ENCODE measurements around the gene MAP4K1. TPM values are rescaled to one million over a fixed set of nuclear protein-coding genes. Genes with fewer than 3 reads are reported as not detected.
A peak's percentile ranks its signal among the peaks of the same experiment; 100 is the strongest.
"Not testable (repeated sequence)": the region's sequence is repeated elsewhere in the genome, so short reads cannot be mapped to it uniquely, and the experiment has no call there.

MAP4K1 gene
- polyA plus RNA-seq, 3 donors, result 19.8 to 41.3 (median 22.4) TPM

GRCh38 chr19:38561053-38561606, 56.6 kb downstream of the MAP4K1 start:
- Mint-ChIP-seq H3K27me3 (ENCODE audit: low read depth in 3 of 3) (peaks cover 34 to 36% (median 36%) of the 10 kb centered on the region in 3 donors), H3K36me3 (no peaks in the 10 kb centered on the region), H3K9me3 (peaks cover 0 to 8% (median 2%) of the 10 kb centered on the region in 7 donors), H3K4me3 (no peak overlapping the region), H3K27ac (peak overlapping the region in 1 of 7 donors; percentile 51), H3K4me1 (peaks cover 20% of the 10 kb centered on the region)
- Histone ChIP-seq H3K79me2 (ENCODE audit: insufficient read depth, low read length) (no peaks in the 10 kb centered on the region), H3K27me3 (ENCODE audit: control insufficient read depth in 2 of 2, insufficient read depth in 2 of 2, low read length in 2 of 2) (peaks cover 0 to 24% of the 10 kb centered on the region in 2 donors), H3K9me3 (replicated peaks in 1 of 2; ENCODE audit: control insufficient read depth in 1 of 2, insufficient read depth in 1 of 2, low read length in 2 of 2) (no peaks in the 10 kb centered on the region), H3K4me3 (replicated peaks in 1 of 3; ENCODE audit: low read depth in 2 of 3, low read length in 3 of 3) (no peak overlapping the region), H3K4me2 (replicated peaks; ENCODE audit: extremely low read depth, low read length, poor library complexity, severe bottlenecking) (no peak overlapping the region), H3K36me3 (replicated peaks in 1 of 2; ENCODE audit: control insufficient read depth in 1 of 2, insufficient read depth in 2 of 2, low read length in 2 of 2) (no peaks in the 10 kb centered on the region), H3K27ac (ENCODE audit: low read depth in 1 of 2, low read length in 2 of 2) (no peak overlapping the region), H3K4me1 (ENCODE audit: control insufficient read depth in 1 of 2, insufficient read depth in 2 of 2, low read length in 2 of 2) (peaks cover 24 to 34% of the 10 kb centered on the region in 2 donors), H2AFZ (ENCODE audit: insufficient read depth, low read depth, low read length, poor library complexity, severe bottlenecking) (no peak overlapping the region), H3K9ac (ENCODE audit: insufficient read depth, low read length, poor library complexity, severe bottlenecking) (no peak overlapping the region), H4K20me1 (ENCODE audit: insufficient read depth, low read length) (no peaks in the 10 kb centered on the region)
- intact Hi-C loops (cut with micrococcal nuclease), result no loop called here
- DNase-seq, result no peak
- no peak for TF ChIP-seq CTCF (IDR thresholded peaks at IDR 0.05)
- WGBS (ENCODE audit: insufficient coverage), result 93% methylated on average over 37 of the region's 42 CpGs

GRCh38 chr19:38559428-38560401, 58.0 kb downstream of the MAP4K1 start:
- no peaks in the 10 kb centered on the region for H3K36me3 ChIP-seq (replicated peaks in 1 of 2; ENCODE audit: control insufficient read depth in 1 of 2, insufficient read depth in 2 of 2, low read length in 2 of 2)
- H3K4me3 Mint-ChIP-seq, result peak overlapping the region in 1 of 2 donors; percentile 21

GRCh38 chr19:38558933-38559332, 58.8 kb downstream of the MAP4K1 start:
- H3K4me2 ChIP-seq (replicated peaks; ENCODE audit: extremely low read depth, low read length, poor library complexity, severe bottlenecking); H2AFZ ChIP-seq (ENCODE audit: insufficient read depth, low read depth, low read length, poor library complexity, severe bottlenecking); H3K9me3 ChIP-seq (replicated peaks in 1 of 2; ENCODE audit: control insufficient read depth in 1 of 2, insufficient read depth in 1 of 2, low read length in 2 of 2); H3K9ac ChIP-seq (ENCODE audit: insufficient read depth, low read length, poor library complexity, severe bottlenecking); H3K27me3 ChIP-seq (ENCODE audit: control insufficient read depth in 2 of 2, insufficient read depth in 2 of 2, low read length in 2 of 2); intact Hi-C loops (cut with micrococcal nuclease); H3K4me3 Mint-ChIP-seq; H3K36me3 Mint-ChIP-seq; H3K27ac ChIP-seq (ENCODE audit: low read depth in 1 of 2, low read length in 2 of 2); H3K9me3 Mint-ChIP-seq; H3K79me2 ChIP-seq (ENCODE audit: insufficient read depth, low read length); H3K27ac Mint-ChIP-seq; DNase-seq; H4K20me1 ChIP-seq (ENCODE audit: insufficient read depth, low read length); H3K4me3 ChIP-seq (replicated peaks in 1 of 3; ENCODE audit: low read depth in 2 of 3, low read length in 3 of 3); H3K36me3 ChIP-seq (replicated peaks in 1 of 2; ENCODE audit: control insufficient read depth in 1 of 2, insufficient read depth in 2 of 2, low read length in 2 of 2): not testable (repeated sequence)
- peaks cover 19 to 20% of the 10 kb centered on the region in 2 donors for H3K4me1 ChIP-seq (ENCODE audit: control insufficient read depth in 1 of 2, insufficient read depth in 2 of 2, low read length in 2 of 2)
- 90% methylated on average over 2 of the region's 7 CpGs for WGBS (ENCODE audit: insufficient coverage)
- peaks cover 15% of the 10 kb centered on the region for H3K4me1 Mint-ChIP-seq
- peaks cover 20 to 21% (median 20%) of the 10 kb centered on the region in 3 donors for H3K27me3 Mint-ChIP-seq (ENCODE audit: low read depth in 3 of 3)

More at GRCh38 chr19:38559428-38560401, 58.0 kb downstream of the MAP4K1 start:
- Mint-ChIP-seq H3K27ac (no peak overlapping the region), H3K4me1 (peaks cover 16% of the 10 kb centered on the region), H3K9me3 (peaks cover 0 to 3% (median 0%) of the 10 kb centered on the region in 7 donors), H3K27me3 (ENCODE audit: low read depth in 3 of 3) (peaks cover 27 to 29% (median 28%) of the 10 kb centered on the region in 3 donors), H3K36me3 (no peaks in the 10 kb centered on the region)
- WGBS (ENCODE audit: insufficient coverage), result 100% methylated on average over 4 of the region's 13 CpGs
- Histone ChIP-seq H3K79me2 (ENCODE audit: insufficient read depth, low read length) (no peaks in the 10 kb centered on the region), H3K9me3 (replicated peaks in 1 of 2; ENCODE audit: control insufficient read depth in 1 of 2, insufficient read depth in 1 of 2, low read length in 2 of 2) (no peaks in the 10 kb centered on the region), H3K4me3 (replicated peaks in 1 of 3; ENCODE audit: low read depth in 2 of 3, low read length in 3 of 3) (no peak overlapping the region), H2AFZ (ENCODE audit: insufficient read depth, low read depth, low read length, poor library complexity, severe bottlenecking) (no peak overlapping the region), H3K27me3 (ENCODE audit: control insufficient read depth in 2 of 2, insufficient read depth in 2 of 2, low read length in 2 of 2) (peaks cover 0 to 16% of the 10 kb centered on the region in 2 donors), H3K4me1 (ENCODE audit: control insufficient read depth in 1 of 2, insufficient read depth in 2 of 2, low read length in 2 of 2) (peaks cover 19 to 24% of the 10 kb centered on the region in 2 donors), H3K4me2 (replicated peaks; ENCODE audit: extremely low read depth, low read length, poor library complexity, severe bottlenecking) (no peak overlapping the region), H3K27ac (ENCODE audit: low read depth in 1 of 2, low read length in 2 of 2) (no peak overlapping the region), H4K20me1 (ENCODE audit: insufficient read depth, low read length) (no peaks in the 10 kb centered on the region), H3K9ac (ENCODE audit: insufficient read depth, low read length, poor library complexity, severe bottlenecking) (no peak overlapping the region)
- intact Hi-C loops (cut with micrococcal nuclease), result no loop called here
- DNase-seq, result no peak
- TF ChIP-seq CTCF (IDR thresholded peaks at IDR 0.05), result no peak

All from CD14-positive monocyte (primary cell).